T-helper 2 cell treated with Interferon-gamma antibody and Interleukin-4, amounts not matched to agents 100 ng/mL and 5 ng/mL, for 36 hours (primary cell): ENCODE measurements around the gene AGAP1. TPM values are rescaled to one million over a fixed set of nuclear protein-coding genes. Genes with fewer than 3 reads are reported as not detected.

Source experiments
- intact Hi-C: fragments of 100-400 bp; cut with micrococcal nuclease; formaldehyde crosslinking; loops from one replicate; pipeline ENCODE4 v1.15.1; 2023
- total RNA-seq: library from RNA; stranded (reverse); gene quantifications from 2 replicates; pipeline ENCODE4 v1.2.3, GENCODE V29; 2022

Gene AGAP1
- total RNA-seq, 1 donor from 2014 or later: 1.4 TPM

GRCh38 chr2:236176417-236176816 is 682.6 kb downstream of the AGAP1 start:
- intact Hi-C loops: loop anchor here (10.0 kb wide), 1 partner anchor 502 kb away; no protein-coding TSS in a partner anchor

GRCh38 chr2:236176951-236177350 is 683.1 kb downstream of the AGAP1 start:
- intact Hi-C loops: loop anchor here (10.0 kb wide), 1 partner anchor 502 kb away; no protein-coding TSS in a partner anchor

GRCh38 chr2:236177604-236177966 is 683.7 kb downstream of the AGAP1 start:
- intact Hi-C loops: loop anchor here (10.0 kb wide), 1 partner anchor 503 kb away; no protein-coding TSS in a partner anchor

DNA sequence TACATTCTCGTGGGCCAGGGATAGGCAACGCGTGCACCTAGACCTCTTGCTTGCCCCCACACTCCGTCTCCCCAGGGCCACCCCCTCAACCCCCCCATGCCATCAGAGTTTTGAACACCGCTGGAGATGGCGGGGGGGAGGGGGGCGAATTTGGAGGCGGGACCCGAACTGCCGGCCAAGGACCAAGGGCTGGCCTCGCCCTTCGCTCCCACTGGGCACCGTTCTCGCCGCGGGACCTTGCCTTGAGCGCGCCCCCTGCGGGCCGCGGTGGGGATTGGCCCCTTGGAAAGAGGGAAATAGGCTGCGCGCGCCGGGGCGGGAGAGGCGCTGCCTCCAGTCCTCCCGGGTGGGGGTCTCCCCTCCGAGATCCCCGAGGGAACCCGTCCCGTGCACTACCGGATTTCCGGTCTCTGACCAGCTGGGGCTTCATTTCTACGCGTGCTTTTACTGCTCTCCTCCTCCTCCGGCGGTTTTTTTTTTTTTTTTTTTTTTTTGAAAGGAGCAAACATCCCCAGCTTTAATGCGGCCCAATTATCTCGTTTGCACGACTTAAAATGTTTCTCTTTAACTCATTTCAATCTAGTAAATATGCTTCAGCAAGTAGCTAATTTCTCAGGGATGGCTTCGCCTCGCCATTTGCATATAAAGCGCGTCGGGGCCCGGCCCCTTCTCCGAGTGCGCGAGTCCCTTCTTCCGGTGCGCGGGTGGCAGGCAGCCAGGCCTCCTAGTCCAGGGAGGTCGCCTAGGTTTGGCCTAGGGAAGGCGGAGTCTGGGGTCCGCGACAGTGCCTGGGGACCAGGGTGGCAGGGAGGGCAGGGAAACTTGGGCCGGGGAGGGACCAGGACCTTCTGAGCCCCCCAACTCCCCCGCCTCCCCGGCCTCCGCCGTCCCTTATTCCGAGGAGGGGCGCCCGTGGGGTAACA is 684.4 kb downstream of the AGAP1 start:
- intact Hi-C loops: loop anchor here (10.0 kb wide), 1 partner anchor 503 kb away; no protein-coding TSS in a partner anchor

- intact Hi-C loops: loop anchor here (10.0 kb wide), 1 partner anchor 504 kb away; no protein-coding TSS in a partner anchor
These were observed 685.0 kb downstream of the AGAP1 start for GRCh38 chr2:236178890-236179235.

GRCh38 chr2:236179236-236180075 is 685.6 kb downstream of the AGAP1 start:
- intact Hi-C loops: loop anchor here (2.0 to 10.0 kb wide), 2 partner anchors 15 to 505 kb away; no protein-coding TSS in a partner anchor

GRCh38 chr2:236180076-236180816 is 686.4 kb downstream of the AGAP1 start:
- intact Hi-C loops: loop anchor here (2.0 kb wide), 1 partner anchor 15 kb away; no protein-coding TSS in a partner anchor

GRCh38 chr2:236180831-236181453 is 687.1 kb downstream of the AGAP1 start:
- intact Hi-C loops: loop anchor here (1.0 to 2.0 kb wide), 2 partner anchors 16 to 415 kb away; no protein-coding TSS in a partner anchor
